HG03457 (cell line): Measurements from ENCODE around the gene PROCA1.

Experiments
- ATAC-seq: cut with Tn5 transposase; IDR thresholded peaks from one replicate; pipeline ENCODE4 v1.9.1; 2021; ENCODE audit warnings: moderate number of reproducible peaks; ENCODE audit not compliant: unreplicated experiment

The PROCA1 gene, protein sequence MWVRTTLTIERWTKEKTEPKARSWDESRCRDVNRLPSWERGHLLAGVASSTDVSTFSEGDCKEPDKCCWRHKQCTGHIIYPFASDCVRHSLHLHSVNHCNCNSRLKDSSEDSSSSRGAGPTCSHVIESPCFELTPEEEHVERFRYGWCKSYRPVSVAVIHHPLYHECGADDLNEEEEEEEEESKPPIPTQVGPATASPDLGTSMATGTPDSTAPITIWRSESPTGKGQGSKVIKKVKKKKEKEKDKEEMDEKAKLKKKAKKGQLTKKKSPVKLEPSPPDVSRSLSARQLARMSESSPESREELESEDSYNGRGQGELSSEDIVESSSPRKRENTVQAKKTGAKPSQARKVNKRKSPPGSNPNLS

GRCh38 chr17:28711723-28712031 is at the start of gene PROCA1:
Gene PROCA1 (minus strand): TSS chr17:28711888. CDS start chr17:28711660, 228 bp downstream.
- no peak for ATAC-seq

DNA sequence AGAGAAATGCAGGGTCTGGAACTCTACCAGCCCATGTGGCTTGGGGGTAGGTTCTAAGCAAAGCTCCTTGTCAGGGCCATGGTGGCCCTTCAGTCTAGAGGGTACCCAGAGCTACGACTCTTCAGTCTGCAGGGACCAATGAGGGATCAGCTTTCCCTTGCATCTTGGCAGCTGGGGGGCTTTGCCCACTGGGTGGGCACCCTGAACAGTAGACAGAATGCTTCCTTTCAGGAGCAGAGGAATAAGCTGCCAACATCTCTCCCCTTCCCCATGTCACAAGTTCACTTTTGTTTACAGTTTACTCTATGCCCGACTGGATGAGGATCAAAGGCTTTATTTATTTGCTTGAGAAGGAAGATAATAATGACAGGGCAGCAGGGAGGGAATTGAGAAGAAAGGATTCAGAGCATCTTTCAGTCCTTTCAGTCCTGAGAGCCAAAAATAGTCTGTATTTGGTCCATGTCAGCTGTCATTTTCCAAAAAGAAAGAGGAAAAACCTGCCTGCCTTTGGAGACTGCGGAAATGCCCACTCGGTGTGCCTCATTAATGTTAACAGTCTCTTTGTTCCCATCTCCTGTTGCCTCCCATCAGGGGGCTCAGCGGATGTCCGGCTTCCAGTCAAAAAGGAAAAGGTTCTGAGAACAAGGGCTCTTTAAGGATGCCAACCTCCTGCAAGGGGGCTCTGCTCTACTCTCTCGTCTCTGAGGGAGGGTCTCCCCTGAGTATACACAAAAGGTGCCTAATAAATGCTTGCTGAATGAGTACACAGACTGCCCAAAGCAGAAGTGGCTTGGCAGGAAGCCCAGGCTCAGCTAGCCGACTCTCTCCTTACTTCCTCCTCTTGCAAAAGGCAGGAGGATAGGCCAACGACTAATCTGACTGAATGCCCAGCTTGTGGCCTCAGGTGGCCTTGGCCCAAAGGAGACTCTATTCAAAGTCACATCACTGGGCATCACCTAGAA is 49.2 kb upstream of the PROCA1 start:
- no peak for ATAC-seq

- ATAC-seq, result no peak
Measured at GRCh38 chr17:28759256-28759865, 47.7 kb upstream of the PROCA1 start.

- no peak for ATAC-seq
Measured at GRCh38 chr17:28758411-28759121, 46.9 kb upstream of the PROCA1 start.

GRCh38 chr17:28756049-28756804 is 44.5 kb upstream of the PROCA1 start:
- no peak for ATAC-seq

- no peak for ATAC-seq
Measured at GRCh38 chr17:28755486-28755885, 43.8 kb upstream of the PROCA1 start.

GRCh38 chr17:28751600-28752366 is 40.1 kb upstream of the PROCA1 start:
- ATAC-seq, result no peak

DNA sequence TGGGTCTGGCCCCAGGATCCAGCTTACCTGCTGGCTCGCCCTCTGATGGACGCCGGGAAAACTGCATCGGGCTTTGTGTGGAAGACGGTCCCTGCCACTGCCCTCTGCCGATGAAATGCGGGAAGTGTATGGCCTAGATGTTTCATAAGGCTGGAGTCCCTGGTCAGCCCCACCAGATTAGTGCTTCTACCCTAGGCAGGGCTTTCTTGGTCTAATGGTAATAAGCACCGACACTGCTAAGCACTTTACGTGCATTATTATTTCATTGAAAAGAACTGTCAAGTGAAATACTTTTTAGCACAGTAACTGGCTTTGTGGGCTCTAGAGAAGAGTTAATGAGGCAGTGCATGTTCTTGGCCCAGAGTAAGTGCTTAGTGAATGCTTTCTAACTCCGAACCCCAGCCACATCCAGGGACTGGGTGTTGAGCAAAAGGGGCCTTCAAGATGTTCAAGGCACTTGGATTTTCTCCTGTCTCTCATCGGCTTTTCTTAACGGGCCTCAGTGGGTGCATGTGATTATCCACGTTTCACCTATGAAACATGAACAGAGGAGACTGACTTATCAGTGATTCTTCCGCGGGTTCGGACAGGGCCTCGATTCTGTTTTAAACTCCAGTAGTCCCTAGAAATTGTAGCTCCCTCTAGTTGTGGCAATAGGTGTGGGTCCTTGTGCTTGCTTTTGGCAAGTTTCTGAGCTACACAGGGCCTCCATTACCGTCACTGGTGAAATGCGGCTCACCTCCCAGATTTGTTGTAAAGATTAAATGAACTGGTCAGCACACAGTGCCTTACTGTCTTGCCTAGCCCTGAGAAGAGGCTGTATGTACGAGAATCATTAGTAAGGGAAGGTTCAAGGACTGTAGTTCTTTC is 38.7 kb upstream of the PROCA1 start:
- ATAC-seq, result no peak

DNA sequence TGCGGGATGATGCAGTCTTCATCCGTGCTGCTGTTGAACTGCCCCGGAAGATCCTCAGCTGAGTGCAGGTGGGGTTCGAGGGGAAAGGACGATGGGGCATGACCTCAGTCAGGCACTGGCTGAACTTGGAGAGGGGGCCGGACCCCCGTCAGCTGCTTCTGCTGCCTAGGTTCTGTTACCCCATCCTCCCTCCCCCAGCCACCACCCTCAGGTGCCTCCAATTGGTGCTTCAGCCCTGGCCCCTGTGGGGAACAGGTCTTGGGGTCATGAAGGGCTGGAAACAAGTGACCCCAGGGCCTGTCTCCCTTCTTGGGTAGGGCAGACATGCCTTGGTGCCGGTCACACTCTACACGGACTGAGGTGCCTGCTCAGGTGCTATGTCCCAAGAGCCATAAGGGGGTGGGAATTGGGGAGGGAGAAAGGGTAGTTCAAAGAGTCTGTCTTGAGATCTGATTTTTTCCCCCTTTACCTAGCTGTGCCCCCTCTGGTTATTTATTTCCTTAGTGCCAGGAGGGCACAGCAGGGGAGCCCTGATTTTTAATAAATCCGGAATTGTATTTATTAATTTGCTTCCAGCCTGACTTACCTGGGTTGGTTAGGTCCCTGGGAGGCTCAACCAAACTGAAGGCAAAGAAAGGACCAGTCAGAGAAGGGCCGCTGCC is 38.0 kb upstream of the PROCA1 start:
- no peak for ATAC-seq

GRCh38 chr17:28748852-28749515 is 37.3 kb upstream of the PROCA1 start:
- ATAC-seq, result no peak

- ATAC-seq, result no peak
Measured at GRCh38 chr17:28747801-28748750, 36.4 kb upstream of the PROCA1 start.

GRCh38 chr17:28747051-28747691 is 35.5 kb upstream of the PROCA1 start:
- ATAC-seq, result no peak

- no peak for ATAC-seq
Measured at GRCh38 chr17:28746611-28747050, 34.9 kb upstream of the PROCA1 start.

GRCh38 chr17:28745786-28746411 is 34.2 kb upstream of the PROCA1 start:
- ATAC-seq, result no peak
